Fibroblast of villous mesenchyme (primary cell): ENCODE results near the gene ZNF681. TPM values are rescaled to one million over a fixed set of nuclear protein-coding genes. Genes with fewer than 3 reads are reported as not detected.
A peak's percentile ranks its signal among the peaks of the same experiment; 100 is the strongest.

Experiments used
- DNase-seq: peaks from one replicate; pipeline ENCODE4 v3.0.0-alpha.2; 2010; ENCODE audit warnings: low read depth
- H3K4me3 ChIP-seq: 2 replicates; pipeline ENCODE4 v1.5.1; 2011; ENCODE audit warnings: low read depth, mild to moderate bottlenecking, low read length
- total RNA-seq: library from RNA; depleted of rRNA; stranded (reverse); fragments of >200 nt; gene quantifications from 2 replicates; pipeline ENCODE4 v1.2.3, GENCODE V29; 2012
- TF ChIP-seq, protein P1 (sequence below): IDR thresholded peaks from 2 replicates; pipeline ENCODE4 v1.5.1; 2012; ENCODE audit warnings: low read depth, mild to moderate bottlenecking, low read length; ENCODE audit not compliant: insufficient read depth

ZNF681 gene
- 0.32 and 0.43 TPM in 2 replicates for total RNA-seq

DNA sequence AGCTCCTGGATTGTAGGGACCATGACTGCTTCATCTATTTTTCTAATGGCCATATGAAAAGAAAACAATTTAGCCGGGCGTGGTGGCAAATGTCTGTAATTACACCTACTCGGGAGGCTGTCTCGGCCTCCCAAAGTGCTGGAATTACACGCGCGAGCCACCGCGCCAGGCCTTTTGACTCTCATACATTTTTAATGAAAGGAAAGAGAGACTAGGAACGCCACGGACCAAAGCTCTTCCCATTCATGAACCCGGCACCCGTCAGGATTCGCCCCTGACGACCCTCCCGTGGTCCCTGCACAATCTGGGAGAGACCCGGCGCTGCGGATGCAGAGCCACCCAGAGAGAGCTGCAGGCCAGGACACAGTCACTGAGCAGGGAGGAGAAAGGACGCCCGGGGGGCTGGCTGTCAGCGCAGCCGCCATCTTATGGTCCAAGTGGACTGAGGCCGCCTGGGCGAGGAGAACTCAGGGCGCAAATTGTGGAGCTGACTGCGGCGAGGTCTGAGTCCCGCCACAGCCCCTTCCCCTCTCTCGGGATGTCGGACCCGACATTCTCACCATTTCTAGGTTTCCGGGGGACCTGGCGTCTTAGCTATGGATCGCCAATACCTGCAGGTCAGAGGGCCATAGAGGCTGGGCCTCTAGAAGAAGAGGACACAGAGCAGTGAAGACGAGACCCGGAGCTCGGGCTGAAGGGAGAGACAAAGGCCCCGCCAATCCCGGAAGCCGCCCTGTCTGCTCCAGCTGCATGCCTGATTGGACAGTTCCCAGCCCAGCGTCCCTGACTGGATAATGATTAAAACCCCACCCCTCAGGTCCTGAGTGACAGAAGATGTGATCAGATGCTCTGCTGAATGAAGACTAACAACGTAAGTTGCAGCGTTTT, at the start of gene ZNF681:
TSS of gene ZNF681 (minus strand) at position 705 of the 888 bp plus-strand sequence. CDS start at position 563, 142 bp downstream.
- DNase-seq = peak; percentile 83
- TF ChIP-seq, protein P1, sequence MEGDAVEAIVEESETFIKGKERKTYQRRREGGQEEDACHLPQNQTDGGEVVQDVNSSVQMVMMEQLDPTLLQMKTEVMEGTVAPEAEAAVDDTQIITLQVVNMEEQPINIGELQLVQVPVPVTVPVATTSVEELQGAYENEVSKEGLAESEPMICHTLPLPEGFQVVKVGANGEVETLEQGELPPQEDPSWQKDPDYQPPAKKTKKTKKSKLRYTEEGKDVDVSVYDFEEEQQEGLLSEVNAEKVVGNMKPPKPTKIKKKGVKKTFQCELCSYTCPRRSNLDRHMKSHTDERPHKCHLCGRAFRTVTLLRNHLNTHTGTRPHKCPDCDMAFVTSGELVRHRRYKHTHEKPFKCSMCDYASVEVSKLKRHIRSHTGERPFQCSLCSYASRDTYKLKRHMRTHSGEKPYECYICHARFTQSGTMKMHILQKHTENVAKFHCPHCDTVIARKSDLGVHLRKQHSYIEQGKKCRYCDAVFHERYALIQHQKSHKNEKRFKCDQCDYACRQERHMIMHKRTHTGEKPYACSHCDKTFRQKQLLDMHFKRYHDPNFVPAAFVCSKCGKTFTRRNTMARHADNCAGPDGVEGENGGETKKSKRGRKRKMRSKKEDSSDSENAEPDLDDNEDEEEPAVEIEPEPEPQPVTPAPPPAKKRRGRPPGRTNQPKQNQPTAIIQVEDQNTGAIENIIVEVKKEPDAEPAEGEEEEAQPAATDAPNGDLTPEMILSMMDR = peak; percentile 20
- peak within 1 kb of the TSS; percentile 73 for H3K4me3 ChIP-seq

- TF ChIP-seq, protein P1 = no peak
- no peak overlapping the region for H3K4me3 ChIP-seq
- DNase-seq = no peak
These were observed 46.0 kb upstream of the ZNF681 start for GRCh38 chr19:23804676-23805075.

DNA sequence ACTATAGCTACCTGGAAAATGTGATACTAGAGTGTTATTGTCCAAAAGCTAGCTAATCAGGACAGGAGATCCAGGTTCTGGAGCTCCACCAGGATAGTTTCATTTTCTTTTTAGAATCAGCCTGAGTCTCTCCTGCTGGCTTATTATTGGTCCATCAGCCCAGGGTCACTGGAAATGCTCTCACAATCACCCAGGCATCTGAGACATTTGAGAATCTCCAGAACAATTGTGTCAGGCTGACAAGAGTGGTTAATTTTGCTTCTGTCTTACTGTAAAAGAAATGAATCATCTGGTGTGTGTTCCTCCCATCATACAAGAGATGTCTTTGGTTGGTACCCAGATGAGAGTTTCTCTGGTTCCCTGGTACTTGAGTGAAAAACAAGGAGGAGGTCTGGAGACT, 43.6 kb upstream of the ZNF681 start:
- H3K4me3 ChIP-seq = no peak overlapping the region
- peak; percentile 6 for DNase-seq
- TF ChIP-seq, protein P1 = no peak

GRCh38 chr19:23801803-23802202, 43.1 kb upstream of the ZNF681 start:
- no peak overlapping the region for H3K4me3 ChIP-seq
- TF ChIP-seq, protein P1 = no peak
- DNase-seq = no peak

DNA sequence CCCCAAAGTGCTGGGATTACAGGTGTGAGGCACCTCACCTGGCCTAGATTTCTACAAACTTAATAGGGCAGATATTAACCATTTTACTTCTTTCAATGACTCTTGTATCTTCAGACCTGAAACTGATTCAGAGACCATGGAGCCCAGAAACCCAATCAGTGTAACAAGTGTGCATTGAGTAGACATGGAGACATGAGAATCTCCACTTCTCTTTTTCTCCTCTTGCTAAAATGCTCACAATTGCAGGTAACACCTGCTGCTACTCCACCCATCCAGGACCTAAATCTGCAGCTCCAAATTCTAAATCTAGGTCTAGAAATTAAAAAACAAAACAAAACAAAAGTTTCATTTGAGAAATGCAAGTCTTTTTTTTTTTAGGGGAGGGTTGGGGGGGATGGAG, 42.2 kb upstream of the ZNF681 start:
- DNase-seq = no peak
- no peak overlapping the region for H3K4me3 ChIP-seq
- TF ChIP-seq, protein P1 = no peak

DNA sequence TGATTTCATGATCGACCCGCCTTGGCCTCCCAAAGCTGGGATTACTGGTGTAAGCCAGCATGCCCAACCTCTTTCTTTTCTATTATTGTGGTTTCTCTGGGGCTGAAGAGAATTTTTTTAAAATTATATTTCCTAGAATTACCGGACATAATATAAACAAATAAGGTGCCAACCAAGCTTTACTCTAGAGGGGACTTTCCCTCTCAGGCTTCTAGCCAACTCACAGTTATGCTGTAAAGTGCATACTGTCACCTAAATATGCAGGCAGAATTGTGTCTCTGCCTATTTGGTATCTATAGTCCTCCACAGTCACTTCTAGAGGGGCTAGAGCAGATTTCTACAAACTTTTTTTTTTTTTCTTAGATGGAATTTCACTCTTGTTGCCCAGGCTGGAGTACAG, 41.6 kb upstream of the ZNF681 start:
- H3K4me3 ChIP-seq = no peak overlapping the region
- TF ChIP-seq, protein P1 = no peak
- DNase-seq = no peak
